PC-3 (cell line): ENCODE measurements around the gene FICD.

Source experiments
- EZH2 ChIP-seq: fragments of 300-600 bp; sonication (generic); IDR thresholded peaks from one replicate; pipeline ENCODE4 v1.6.1; 2017; ENCODE audit warnings: antibody characterized with exemption, mild to moderate bottlenecking, low read length; ENCODE audit not compliant: unreplicated experiment
- TF ChIP-seq, protein P1 (sequence below): fragments of 300-600 bp; sonication (generic); conservative IDR thresholded peaks from 2 replicates; pipeline ENCODE4 v1.5.1; 2017; ENCODE audit warnings: antibody characterized with exemption, low read depth, mild to moderate bottlenecking, low read length

DNA sequence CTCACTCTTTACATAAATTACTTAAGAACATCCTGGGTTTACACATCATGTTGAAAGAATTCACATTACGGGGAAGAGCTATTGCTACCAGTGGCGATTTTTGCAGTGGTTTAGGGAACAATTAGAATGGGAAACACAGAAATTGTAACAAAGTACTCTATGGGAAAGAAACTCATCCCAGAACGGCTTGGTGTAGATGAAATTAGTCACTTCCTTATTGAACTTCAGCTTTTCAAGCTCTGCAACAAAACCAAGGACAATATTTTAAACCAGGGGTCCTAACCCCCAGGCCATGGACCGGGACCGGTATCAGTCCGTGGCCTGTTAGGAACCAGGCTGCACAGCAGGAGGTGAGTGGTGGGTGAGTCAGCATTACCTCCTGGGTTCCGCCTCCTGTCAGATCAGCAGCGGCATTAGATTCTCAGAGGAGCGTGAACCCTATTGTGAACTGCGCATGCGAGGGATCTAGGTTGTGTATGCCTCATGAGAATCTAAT lies 32.3 kb upstream of the FICD start:
- TF ChIP-seq, protein P1, sequence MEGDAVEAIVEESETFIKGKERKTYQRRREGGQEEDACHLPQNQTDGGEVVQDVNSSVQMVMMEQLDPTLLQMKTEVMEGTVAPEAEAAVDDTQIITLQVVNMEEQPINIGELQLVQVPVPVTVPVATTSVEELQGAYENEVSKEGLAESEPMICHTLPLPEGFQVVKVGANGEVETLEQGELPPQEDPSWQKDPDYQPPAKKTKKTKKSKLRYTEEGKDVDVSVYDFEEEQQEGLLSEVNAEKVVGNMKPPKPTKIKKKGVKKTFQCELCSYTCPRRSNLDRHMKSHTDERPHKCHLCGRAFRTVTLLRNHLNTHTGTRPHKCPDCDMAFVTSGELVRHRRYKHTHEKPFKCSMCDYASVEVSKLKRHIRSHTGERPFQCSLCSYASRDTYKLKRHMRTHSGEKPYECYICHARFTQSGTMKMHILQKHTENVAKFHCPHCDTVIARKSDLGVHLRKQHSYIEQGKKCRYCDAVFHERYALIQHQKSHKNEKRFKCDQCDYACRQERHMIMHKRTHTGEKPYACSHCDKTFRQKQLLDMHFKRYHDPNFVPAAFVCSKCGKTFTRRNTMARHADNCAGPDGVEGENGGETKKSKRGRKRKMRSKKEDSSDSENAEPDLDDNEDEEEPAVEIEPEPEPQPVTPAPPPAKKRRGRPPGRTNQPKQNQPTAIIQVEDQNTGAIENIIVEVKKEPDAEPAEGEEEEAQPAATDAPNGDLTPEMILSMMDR: no peak
- no peak for TF ChIP-seq EZH2
